SK-N-SH treated with all-trans-retinoic acid at 6 μM for 48 hours (cell line): ENCODE measurements around the gene FBXO3.

ENCODE experiments used
- ESRRG ChIP-seq: fragments of 250-450 bp; sonication (Bioruptor Pico); IDR thresholded peaks from 2 replicates; pipeline ENCODE4 v1.6.1; 2021; ENCODE audit warnings: mild to moderate bottlenecking
- ISL1 ChIP-seq: fragments of 250-450 bp; sonication (Bioruptor Pico); IDR thresholded peaks from 2 replicates; pipeline ENCODE4 v2.1.2; 2022; ENCODE audit warnings: mild to moderate bottlenecking, moderate library complexity
- OSR1 ChIP-seq: fragments of 250-450 bp; sonication (Bioruptor Pico); IDR thresholded peaks from 2 replicates; pipeline ENCODE4 v1.8.0; 2022; ENCODE audit warnings: moderate library complexity, mild to moderate bottlenecking, inconsistent platforms
- PATZ1 ChIP-seq: fragments of 250-450 bp; sonication (Bioruptor Pico); IDR thresholded peaks from 2 replicates; pipeline ENCODE4 v1.8.0; 2020; ENCODE audit warnings: mild to moderate bottlenecking, moderate library complexity, borderline replicate concordance
- RARB ChIP-seq: fragments of 250-450 bp; sonication (Bioruptor Pico); IDR thresholded peaks from 2 replicates; pipeline ENCODE4 v1.8.0; 2021; ENCODE audit warnings: mild to moderate bottlenecking, moderate library complexity
- ZFP3 ChIP-seq: fragments of 250-450 bp; sonication (Bioruptor Pico); IDR thresholded peaks from 2 replicates; pipeline ENCODE4 v1.5.0; 2020; ENCODE audit warnings: mild to moderate bottlenecking, moderate library complexity
- ZFP30 ChIP-seq: fragments of 450-650 bp; formaldehyde crosslinking; IDR thresholded peaks from 2 replicates; pipeline ENCODE4 v1.5.0; 2022; ENCODE audit warnings: mild to moderate bottlenecking, moderate library complexity
- ZNF70 ChIP-seq: fragments of 450-650 bp; formaldehyde crosslinking; IDR thresholded peaks from 2 replicates; pipeline ENCODE4 v1.5.0; 2020; ENCODE audit warnings: mild to moderate bottlenecking, moderate library complexity
- TF ChIP-seq, protein P1 (sequence below): fragments of 250-450 bp; sonication (Bioruptor Pico); IDR thresholded peaks from 2 replicates; pipeline ENCODE4 v1.5.1; 2020; ENCODE audit warnings: low read depth, mild to moderate bottlenecking, moderate library complexity

GRCh38 chr11:33773404-33773986 is 825 bp downstream of the FBXO3 start:
- TF ChIP-seq ESRRG (CRISPR knock-in tag) (no peak), ISL1 (CRISPR knock-in tag) (no peak), ZNF70 (CRISPR knock-in tag) (no peak), PATZ1 (no peak), ZFP30 (CRISPR knock-in tag) (no peak), RARB (CRISPR knock-in tag) (no peak), ZFP3 (CRISPR knock-in tag) (no peak), OSR1 (CRISPR knock-in tag) (no peak)
- TF ChIP-seq, protein P1, sequence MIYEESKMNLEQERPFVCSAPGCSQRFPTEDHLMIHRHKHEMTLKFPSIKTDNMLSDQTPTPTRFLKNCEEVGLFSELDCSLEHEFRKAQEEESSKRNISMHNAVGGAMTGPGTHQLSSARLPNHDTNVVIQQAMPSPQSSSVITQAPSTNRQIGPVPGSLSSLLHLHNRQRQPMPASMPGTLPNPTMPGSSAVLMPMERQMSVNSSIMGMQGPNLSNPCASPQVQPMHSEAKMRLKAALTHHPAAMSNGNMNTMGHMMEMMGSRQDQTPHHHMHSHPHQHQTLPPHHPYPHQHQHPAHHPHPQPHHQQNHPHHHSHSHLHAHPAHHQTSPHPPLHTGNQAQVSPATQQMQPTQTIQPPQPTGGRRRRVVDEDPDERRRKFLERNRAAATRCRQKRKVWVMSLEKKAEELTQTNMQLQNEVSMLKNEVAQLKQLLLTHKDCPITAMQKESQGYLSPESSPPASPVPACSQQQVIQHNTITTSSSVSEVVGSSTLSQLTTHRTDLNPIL (CRISPR knock-in tag), result no peak
